ENCODE results near the gene SMOC1.

The SMOC1 gene

DNA sequence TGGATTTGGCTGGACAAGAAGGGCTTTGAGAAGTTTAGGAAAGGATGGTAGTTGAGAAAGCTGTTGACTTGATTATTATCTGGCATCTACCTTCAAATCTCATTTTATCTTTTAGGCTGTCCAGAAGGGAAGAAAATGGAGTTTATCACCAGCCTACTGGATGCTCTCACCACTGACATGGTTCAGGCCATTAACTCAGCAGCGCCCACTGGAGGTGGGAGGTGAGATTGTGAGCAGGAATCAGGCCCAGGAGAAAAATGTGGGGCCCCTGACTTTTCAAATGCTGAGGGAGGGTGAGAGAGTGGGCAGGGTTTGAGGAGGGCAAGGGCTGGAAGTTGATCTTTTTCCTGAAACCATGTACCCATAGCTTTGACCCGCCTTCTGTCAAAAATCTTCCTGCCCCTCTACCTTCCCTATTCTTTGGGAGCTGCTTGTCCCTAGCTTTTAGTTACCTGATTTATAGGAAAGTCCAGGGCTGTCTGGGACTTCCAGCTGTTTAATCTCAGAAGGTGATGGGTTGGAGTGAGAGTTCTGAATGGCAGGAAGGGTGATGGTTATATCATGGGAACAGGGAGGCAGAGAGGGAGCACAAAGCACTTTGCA is 134.2 kb downstream of the SMOC1 start:
- DNase-seq: no peak

DNA sequence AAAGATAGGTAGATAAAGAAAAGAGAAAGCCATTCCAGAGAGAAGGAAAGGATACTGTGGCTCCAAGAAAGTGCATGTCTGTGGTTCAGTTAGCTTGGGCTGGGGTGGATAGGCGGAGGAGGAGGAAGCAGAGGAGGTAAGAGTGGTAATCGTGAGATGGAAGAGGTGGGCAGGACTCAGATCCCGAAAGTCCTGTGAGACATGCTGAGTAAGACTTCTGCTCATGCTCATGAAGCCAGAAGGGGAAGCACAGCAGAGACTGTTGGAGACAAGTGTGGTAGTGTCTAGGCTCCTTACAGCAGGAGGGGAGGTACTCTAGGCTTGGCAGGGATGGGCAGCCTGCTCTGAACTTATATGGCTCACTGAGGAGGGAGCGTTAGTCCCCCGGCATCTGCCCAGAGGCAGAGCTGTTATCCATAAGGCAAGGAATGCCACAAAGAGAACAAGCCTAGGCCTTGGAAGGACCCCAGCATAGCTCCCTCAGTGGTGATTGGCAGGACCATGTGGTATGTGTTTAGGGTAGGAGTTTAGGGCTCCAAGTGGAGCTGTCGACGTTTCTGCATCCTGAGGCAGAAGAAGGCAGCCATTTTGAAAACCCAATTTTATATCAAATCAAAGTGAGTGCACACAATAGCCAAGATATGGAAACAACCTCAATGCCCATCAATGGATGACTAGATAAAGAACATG is 135.3 kb downstream of the SMOC1 start:
- DNase-seq: no peak

DNA sequence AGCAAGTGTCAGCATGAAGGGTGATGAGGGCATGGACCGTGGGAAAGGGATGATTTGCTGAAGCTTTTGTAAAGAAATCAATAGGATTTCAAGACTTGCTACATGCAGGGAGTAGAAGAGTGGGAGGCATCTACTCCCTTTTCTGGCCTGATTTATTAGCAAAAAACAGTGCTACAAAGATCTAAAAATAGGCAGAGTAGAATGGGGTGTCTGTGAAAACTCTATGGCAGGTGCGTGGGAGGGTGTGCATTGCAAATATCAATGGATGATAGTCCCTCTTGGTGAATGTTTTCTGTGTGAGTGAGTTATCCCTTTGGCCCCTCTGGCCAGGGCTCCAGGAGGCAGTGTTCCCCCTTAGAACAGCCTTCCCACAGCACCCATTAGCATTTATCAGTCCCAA is 139.0 kb downstream of the SMOC1 start:
- no peak for DNase-seq

DNA sequence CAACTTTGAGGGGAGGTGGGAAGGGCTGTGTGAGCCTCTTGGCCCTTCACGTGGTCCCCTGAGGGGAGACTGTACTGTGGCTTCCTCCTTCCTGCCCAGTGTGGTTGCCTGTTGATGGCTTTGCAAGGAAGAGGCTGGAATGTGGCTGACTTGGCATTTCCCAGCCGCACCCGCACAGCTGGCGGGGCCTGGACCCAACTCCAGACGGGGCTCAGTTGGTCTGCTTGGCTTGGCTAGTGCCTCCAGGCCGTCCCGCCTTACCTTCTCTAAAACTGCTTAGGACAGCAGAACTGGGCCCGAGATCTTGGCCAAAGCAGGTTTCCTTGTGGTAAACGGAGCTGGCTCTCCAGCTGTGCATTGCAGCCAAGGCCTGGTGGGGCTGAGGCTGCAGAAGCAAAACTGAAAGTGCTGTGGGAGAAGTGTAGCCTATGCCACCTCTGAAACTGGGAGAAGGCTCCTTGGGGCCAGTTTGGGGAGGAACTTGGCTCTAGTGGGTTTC is 139.5 kb downstream of the SMOC1 start:
- peak; percentile 87 for DNase-seq

DNA sequence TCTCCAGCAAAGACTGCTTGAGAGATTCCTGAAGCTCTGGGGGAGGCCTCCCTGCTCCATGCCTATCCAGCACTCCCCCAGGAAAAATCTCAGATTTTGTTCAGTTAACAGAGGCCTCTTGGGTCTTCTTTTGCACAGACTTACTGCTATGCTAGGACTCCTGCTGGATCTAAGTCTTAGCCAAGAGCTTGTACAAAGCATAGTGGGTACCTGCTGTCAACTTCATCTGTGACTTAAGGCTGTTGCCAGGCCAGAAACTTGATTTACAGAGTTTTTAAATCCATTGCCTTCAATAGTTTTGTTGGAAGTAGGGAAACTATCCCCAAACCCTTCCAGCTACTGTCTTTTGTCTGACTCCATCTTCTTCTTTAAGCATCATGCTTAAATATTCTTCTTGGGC is 140.5 kb downstream of the SMOC1 start:
- DNase-seq: no peak

DNA sequence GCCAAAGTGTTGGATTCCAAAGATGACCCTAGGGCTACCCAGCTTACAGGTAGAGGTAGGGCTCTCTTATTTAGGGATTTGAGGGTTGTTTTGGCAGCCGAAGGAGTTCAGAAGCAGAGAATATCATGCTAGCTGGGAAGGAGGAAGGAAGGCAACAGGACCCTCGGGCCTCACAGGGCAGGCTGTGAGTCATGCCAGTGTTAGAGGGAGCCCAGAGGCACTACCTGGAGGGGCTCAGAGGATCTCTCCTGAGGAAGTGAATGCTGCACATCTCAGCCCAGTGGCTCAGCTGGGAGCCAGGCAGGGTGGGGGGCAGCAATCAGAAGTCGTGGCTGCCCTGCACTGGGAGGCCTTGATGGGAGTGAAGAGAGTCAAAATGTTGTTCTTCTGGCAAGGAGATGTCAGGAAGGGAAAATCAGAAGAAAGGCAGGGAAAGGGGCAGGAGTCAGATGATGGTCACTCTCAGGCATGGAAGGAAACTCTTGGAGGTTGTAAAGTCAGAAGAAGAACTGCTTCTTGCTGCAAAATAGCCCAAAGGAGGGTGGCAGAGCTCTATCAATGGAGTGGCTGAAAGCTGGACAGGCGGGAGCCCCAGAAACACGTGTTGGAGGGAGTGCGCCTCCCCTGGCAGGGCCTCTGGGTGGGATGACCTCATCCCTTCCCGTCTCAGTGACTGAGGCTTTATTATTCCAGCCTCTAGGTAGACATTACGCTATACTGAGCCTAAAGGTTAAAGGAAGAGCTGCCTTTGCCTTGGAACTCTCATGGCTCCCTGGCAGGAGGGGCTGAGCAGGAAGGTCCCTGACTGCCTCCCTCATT is 141.3 kb downstream of the SMOC1 start:
- no peak for DNase-seq

DNA sequence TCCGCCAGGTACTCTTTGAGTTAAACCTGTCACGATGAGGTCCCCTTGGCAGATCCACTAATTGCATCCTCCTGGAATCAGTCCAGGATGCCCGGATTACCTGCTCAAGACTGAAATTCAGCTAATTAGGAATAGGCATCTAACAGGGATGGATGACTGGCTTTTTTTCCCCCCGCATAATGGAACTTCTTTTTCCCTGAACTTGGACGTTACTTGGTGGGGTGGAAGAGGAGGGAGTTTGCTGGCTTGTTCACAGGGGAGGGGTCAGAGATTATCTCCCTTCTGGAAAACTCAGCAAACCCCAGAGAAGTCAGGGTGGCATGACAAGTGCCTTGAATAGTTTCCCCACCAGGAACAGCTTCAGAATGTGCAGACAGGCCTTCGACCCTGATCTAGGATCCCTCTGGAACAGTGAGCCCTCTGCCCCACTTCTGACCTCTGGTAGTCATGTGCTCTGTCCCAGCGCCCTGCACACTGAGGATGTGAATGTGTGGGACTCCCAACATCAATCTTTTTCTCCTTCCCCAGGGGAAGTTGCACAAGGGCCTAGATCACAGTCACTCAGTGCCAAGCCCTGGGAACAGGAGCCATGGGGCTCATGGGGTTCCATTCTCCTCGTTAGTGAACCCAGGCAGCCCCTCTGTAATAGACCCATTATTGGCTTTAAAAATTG is 142.5 kb downstream of the SMOC1 start:
- no peak for DNase-seq

DNA sequence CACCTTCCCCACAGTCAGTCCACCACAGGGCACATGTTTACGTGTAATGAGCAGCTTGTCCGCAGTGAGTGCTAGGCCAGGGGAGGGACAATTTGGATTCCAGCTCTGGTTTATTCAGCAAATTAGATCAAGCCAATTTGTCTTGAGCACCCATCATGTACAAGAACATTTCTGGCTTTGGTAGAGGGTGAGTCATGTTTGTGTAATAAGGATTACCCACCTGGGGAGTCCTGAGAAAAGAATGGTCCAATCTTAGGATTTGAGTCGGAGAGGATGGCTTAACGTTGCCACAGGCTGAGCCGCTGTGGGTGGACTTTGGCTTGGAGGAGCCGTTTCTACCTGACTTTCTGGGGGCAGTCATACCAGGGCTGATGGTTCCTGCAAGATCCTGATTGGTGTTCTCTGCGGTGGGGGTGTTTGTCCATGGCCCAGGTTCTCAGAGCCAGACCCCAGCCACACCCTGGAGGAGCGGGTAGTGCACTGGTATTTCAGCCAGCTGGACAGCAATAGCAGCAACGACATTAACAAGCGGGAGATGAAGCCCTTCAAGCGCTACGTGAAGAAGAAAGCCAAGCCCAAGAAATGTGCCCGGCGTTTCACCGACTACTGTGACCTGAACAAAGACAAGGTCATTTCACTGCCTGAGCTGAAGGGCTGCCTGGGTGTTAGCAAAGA is 143.7 kb downstream of the SMOC1 start:
- DNase-seq: no peak

DNA sequence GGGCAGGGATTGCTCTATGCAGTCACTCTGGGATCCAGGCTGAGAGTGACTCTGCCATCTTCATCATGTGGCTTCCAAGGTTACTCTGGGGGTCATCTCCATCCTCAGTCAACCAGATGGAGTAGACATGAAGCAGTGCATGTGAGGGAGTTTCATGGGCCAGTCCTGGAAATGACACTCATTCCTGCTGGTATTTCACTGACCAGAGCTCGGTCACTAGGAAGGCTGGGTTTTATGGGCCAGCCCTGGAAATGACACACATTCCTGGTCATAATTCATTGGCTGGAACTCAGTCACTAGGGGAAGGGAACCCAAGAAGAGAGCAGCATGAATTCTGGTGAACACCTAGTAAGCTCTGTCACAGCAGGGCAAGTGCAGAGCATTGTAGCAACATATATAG is 144.7 kb downstream of the SMOC1 start:
- no peak for DNase-seq

DNA sequence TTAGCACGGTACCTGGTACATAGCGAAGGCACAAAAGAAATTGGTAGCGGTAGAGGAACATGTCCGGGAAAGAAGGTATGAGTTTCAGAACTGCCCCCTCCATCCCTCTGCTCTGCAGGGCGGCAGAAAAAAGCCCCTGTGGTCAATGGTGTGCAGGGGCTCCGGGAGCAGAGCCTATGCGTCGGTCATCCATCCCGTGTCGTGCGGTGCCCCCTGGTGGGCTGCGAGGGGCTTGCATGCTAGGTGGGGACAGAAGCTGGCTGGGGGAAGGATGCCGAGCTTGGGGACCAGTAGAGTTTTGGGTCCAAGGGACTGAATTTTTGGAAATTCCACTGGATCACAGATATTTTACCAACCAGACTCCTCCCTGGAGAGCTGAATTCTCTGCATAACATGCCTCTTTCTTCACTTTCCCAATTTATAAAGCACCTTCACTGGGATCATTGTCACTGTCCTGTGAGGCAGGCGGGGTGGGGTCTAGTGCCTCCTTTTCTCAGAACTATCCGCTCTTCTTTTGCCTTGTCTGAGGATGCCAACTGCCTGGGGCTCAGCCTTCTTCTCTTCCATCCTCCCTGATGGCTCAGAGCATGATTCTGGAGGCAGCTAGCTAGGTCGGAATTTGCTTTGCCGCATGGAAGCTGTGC is 148.7 kb downstream of the SMOC1 start:
- peak; percentile 75 for DNase-seq

DNA sequence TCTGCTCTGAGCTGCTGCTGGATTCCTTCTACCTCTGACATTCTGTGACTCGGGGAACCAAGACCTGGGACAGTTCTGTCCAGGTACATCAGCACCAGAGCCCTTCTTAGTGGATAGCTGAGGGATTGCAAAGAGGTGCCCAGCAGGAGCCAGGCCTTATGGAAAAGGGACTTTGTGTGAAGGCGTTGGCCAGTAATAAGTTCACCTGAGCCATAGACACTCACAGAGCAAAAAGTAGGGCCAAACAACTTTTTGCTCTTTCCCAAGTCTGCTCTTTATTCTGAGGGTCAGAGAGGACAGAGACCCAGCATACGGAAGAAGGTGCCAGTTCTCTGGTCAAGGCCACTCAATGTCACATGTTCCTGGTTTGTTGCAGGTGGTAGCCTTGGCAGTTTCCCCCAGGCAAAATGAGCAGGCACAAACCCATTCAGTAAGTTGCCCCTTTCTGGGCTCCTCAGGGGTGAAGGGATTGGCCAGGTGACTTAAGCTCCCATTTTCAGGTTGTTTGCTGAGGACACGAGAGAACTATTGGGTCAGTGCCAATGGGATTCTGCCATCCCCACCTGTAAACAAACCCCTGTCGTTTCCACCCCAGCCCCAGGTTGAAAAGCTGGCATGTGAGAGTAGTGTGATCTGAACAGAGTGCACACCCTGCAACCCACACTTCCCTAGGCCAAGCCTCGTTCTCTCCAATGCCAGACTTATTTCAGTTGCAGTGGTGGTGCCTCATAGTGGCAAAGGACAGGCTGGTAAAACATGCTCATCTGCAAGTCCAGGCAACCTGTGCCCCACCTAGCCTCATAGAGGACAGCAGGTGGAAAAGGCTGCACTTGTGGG is 150.3 kb downstream of the SMOC1 start:
- DNase-seq: no peak

DNA sequence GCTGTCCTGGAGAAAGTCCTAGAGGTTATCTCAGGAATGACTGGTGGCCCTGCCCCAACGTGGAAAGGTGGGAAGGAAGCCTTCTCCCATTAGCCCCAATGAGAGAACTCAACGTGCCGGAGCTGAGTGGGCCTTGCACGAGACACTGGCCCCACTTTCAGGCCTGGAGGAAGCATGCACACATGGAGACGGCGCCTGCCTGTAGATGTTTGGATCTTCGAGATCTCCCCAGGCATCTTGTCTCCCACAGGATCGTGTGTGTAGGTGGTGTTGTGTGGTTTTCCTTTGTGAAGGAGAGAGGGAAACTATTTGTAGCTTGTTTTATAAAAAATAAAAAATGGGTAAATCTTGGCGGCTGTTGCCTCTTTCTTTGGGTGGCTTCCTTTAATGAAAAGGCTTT is 152.8 kb downstream of the SMOC1 start:
- no peak for DNase-seq

DNA sequence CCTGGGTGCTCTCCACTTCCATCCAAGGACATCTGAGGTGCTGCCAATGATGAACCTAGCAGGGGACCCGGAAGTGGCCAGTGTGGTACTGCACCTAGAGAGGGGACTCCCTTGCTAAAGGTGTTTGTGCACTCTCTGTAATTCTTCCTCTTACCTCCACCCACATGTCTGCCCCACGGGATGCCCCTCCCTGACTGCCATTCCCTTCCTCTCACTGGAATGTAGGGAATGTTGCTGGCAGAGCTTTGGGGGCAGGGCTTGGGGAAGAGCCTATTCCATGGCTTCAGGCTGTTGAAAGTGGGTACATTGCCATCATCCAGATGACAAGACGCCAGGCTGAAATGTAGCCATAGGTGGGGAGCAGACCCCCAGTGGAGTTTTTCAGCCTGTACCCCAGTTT is 153.2 kb downstream of the SMOC1 start:
- no peak for DNase-seq

DNA sequence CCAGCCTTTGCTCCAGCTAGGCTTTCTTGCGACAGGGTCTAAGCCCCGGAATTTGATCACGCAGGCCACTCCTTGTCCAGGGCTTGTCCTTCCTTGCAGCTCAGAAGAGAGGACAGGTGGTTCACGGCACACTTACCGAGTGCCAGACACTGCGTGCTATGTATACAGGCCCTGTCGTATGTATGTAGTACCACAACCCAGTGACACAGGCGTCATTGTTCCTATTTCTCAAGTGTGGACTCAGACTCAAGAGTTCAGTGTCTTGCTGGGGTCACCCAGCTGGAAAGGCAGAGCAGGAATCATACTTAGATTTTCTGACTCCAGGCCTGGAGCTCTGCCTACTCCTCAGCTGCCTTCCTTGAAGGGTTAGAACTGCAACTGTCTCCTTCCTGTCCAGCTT is 153.9 kb downstream of the SMOC1 start:
- no peak for DNase-seq

DNA sequence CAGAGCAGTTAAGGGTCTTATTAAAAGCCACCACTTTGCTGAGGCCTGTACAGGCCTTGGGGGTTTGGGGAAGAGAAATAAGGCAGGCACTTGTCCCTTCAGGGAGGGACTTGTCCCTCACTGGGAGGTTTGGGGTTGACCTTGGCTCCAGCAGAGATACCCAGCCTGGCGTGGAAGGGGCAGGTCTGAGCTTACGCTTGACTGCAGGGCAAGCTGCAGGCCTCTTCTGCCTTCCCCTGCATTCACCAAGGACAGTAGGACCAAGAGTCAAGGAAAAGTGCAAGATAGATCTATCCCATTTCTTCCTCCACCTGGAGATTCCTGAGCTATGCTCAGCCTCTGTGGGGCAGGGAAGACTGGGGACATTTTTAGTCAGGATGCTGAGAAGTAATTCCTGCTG is 154.3 kb downstream of the SMOC1 start:
- no peak for DNase-seq

DNA sequence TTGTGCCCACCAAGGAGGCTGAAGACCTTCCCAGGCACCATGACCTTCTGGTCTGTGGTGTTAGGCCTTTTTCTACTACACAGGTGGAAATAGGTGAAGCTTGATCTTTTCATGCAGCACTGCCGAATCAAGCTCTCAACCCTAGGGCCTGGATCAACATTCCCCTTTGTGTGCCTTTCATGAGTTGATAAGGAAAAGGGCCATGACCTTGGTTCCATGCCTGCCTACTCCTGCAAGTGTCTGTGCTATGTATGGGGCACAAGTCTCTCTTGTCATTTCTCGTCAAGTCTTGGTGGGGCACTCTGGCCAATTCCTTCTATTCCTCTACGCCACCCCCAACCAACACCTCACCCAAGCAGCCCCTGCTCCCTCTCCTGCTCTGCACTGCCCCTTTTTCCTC is 155.0 kb downstream of the SMOC1 start:
- DNase-seq: no peak

DNA sequence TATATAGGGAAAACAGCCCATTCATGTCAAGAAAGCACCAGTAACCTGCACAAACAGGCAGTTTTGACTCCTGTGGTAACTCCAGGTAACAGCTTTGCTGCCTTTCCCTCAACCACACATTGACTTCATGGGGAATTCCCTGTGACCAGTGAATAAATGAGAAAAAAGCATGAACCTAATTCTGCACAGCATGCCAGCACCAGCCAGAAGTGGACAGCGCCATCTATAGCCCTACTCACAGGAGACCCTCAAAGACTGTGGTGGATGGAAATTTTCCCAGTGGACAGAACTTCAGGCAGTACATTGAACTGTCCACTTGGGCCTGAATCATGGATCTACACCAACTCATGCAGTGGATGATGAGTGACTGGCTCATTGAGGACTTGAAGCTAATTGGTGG is 157.4 kb downstream of the SMOC1 start:
- no peak for DNase-seq

DNA sequence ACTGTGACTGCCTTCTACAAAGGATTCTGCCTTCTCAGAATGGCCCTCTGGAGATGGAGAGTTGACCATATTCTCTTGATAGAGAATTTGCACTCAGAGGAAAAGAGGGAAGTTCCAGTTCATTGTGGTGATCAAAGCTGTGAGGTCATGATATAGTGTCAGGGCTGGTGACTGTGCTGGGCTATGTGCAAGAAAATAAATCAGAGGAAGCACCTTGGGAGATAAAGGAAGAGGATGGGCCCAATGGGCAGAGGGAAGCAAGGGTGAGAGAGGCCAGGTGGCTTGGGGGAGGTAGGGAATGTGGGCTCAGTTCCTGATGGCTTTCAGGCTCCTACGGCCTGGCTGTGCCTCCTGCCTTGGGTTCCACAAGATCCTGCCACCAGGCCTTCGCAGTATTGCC is 163.8 kb downstream of the SMOC1 start:
- DNase-seq: no peak

DNA sequence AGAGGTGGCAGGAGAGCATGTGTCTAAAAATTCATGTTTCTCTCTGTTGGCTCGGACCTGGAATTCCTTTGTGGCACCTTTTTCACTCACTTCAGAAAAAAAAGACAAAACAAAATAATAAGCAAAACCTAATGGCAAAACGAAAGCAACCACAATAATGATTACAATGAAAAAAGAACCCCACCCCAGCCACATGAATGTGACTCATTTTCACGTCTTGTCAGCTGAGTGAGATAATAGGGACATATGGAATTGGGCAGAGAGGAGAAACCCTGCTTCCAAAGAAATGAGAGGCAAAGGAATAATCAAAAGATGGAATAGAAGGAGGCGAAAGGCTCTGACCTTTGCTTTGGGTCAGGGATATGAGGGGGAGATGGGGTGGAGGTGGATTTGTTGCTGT is 166.1 kb downstream of the SMOC1 start:
- DNase-seq: no peak

DNA sequence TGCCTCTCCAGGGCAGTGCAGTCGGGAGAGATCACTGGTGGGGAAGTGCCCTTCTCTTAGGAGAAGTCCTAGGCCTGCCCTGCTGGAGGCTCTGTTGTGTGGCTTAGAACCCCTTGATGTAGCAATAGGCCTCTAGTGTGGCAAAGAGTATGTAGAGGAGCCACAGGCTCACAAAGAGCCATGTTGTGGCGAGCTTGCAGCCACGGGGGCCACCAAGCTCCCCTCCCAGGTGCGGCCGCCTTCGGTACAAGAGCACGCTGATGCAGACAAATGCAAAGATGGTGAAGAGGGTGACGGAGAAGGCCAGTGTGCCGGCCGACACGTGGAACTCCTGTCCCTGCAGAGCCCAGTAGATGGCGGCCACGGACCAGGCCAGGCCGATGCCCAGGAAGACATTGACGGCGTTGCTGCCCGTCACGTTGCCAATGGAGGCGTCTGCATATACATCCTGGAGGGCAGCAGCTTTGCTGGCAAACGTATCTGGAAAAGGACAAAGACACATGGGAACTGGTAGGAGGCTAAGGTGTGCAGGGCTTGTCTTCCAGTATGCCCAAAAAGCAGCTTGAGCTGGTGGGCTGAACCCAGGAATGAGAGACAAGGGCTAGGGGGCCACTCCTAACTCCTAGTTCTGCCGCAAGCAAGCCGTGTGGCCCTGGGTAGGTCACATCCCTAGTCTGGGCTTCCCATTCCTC is 166.8 kb downstream of the SMOC1 start:
- DNase-seq: peak; percentile 53

Measured in left hindlimb (tissue), 1 donor.